ENCODE measurements around the gene LYSET. TPM values are rescaled to one million over a fixed set of nuclear protein-coding genes. Genes with fewer than 3 reads are reported as not detected.

Gene LYSET
- total RNA-seq, 1 experiment from 2014 or later: 25.6 TPM

DNA sequence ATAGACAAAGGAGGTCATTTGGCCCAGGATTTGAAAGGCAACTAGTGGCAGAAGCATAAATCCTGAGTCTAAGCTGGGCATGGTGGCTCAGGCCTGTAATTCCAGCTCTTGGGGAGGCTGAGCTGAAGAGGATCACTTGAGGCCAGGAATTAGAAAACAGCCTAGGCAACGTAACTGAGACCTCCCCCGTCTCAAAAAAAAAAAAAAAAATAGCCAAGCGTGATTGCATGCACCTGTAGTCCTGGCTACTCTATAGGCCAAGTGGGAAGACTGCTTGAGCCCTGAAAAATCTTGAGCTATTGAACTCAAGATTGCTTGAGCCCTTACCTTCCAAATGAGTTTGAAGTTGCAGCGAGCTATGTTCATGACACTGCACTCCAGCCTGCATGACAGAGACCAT lies 13.9 kb downstream of the LYSET start:
- DNase-seq (ENCODE audit: low spot score) (no peak), ATAC-seq (no peak)
- POLR2A ChIA-PET: interaction anchor here (0.8 kb wide), 1 partner anchor 15 kb away, joined by 4 read pairs; no protein-coding TSS in a partner anchor
- no peaks in the 10 kb centered on the region for H3K9me3 Mint-ChIP-seq
- H3K4me3 Mint-ChIP-seq: no peak overlapping the region
- H3K36me3 Mint-ChIP-seq: no peaks in the 10 kb centered on the region
- H3K27me3 Mint-ChIP-seq (ENCODE audit: low read depth): no peaks in the 10 kb centered on the region
- TF ChIP-seq, protein P1, sequence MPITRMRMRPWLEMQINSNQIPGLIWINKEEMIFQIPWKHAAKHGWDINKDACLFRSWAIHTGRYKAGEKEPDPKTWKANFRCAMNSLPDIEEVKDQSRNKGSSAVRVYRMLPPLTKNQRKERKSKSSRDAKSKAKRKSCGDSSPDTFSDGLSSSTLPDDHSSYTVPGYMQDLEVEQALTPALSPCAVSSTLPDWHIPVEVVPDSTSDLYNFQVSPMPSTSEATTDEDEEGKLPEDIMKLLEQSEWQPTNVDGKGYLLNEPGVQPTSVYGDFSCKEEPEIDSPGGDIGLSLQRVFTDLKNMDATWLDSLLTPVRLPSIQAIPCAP (CRISPR knock-in tag; IDR thresholded peaks at IDR 0.05): no peak
- TF ChIP-seq, protein P2, sequence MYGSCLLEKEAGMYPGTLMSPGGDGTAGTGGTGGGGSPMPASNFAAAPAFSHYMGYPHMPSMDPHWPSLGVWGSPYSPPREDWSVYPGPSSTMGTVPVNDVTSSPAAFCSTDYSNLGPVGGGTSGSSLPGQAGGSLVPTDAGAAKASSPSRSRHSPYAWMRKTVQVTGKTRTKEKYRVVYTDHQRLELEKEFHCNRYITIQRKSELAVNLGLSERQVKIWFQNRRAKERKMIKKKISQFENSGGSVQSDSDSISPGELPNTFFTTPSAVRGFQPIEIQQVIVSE (CRISPR knock-in tag; IDR thresholded peaks at IDR 0.05; ENCODE audit: borderline replicate concordance): no peak
- TF ChIP-seq, protein P3, sequence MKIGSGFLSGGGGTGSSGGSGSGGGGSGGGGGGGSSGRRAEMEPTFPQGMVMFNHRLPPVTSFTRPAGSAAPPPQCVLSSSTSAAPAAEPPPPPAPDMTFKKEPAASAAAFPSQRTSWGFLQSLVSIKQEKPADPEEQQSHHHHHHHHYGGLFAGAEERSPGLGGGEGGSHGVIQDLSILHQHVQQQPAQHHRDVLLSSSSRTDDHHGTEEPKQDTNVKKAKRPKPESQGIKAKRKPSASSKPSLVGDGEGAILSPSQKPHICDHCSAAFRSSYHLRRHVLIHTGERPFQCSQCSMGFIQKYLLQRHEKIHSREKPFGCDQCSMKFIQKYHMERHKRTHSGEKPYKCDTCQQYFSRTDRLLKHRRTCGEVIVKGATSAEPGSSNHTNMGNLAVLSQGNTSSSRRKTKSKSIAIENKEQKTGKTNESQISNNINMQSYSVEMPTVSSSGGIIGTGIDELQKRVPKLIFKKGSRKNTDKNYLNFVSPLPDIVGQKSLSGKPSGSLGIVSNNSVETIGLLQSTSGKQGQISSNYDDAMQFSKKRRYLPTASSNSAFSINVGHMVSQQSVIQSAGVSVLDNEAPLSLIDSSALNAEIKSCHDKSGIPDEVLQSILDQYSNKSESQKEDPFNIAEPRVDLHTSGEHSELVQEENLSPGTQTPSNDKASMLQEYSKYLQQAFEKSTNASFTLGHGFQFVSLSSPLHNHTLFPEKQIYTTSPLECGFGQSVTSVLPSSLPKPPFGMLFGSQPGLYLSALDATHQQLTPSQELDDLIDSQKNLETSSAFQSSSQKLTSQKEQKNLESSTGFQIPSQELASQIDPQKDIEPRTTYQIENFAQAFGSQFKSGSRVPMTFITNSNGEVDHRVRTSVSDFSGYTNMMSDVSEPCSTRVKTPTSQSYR (CRISPR knock-in tag; IDR thresholded peaks at IDR 0.05): no peak
- TF ChIP-seq KAT7 (CRISPR knock-in tag; IDR thresholded peaks at IDR 0.05; ENCODE audit: borderline replicate concordance) (no peak), GTF2I (CRISPR knock-in tag; conservative IDR thresholded peaks at IDR 0.05) (no peak), ZNF219 (CRISPR knock-in tag; IDR thresholded peaks at IDR 0.05; ENCODE audit: borderline replicate concordance) (no peak), GABPB1 (CRISPR knock-in tag; IDR thresholded peaks at IDR 0.05) (no peak), ESRRA (CRISPR knock-in tag; IDR thresholded peaks at IDR 0.05; ENCODE audit: borderline replicate concordance) (no peak), SMAD4 (CRISPR knock-in tag; IDR thresholded peaks at IDR 0.05) (no peak)
- TF ChIP-seq, protein P4, sequence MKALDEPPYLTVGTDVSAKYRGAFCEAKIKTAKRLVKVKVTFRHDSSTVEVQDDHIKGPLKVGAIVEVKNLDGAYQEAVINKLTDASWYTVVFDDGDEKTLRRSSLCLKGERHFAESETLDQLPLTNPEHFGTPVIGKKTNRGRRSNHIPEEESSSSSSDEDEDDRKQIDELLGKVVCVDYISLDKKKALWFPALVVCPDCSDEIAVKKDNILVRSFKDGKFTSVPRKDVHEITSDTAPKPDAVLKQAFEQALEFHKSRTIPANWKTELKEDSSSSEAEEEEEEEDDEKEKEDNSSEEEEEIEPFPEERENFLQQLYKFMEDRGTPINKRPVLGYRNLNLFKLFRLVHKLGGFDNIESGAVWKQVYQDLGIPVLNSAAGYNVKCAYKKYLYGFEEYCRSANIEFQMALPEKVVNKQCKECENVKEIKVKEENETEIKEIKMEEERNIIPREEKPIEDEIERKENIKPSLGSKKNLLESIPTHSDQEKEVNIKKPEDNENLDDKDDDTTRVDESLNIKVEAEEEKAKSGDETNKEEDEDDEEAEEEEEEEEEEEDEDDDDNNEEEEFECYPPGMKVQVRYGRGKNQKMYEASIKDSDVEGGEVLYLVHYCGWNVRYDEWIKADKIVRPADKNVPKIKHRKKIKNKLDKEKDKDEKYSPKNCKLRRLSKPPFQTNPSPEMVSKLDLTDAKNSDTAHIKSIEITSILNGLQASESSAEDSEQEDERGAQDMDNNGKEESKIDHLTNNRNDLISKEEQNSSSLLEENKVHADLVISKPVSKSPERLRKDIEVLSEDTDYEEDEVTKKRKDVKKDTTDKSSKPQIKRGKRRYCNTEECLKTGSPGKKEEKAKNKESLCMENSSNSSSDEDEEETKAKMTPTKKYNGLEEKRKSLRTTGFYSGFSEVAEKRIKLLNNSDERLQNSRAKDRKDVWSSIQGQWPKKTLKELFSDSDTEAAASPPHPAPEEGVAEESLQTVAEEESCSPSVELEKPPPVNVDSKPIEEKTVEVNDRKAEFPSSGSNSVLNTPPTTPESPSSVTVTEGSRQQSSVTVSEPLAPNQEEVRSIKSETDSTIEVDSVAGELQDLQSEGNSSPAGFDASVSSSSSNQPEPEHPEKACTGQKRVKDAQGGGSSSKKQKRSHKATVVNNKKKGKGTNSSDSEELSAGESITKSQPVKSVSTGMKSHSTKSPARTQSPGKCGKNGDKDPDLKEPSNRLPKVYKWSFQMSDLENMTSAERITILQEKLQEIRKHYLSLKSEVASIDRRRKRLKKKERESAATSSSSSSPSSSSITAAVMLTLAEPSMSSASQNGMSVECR (CRISPR knock-in tag; IDR thresholded peaks at IDR 0.05; ENCODE audit: borderline replicate concordance): no peak
- TF ChIP-seq, protein P5, sequence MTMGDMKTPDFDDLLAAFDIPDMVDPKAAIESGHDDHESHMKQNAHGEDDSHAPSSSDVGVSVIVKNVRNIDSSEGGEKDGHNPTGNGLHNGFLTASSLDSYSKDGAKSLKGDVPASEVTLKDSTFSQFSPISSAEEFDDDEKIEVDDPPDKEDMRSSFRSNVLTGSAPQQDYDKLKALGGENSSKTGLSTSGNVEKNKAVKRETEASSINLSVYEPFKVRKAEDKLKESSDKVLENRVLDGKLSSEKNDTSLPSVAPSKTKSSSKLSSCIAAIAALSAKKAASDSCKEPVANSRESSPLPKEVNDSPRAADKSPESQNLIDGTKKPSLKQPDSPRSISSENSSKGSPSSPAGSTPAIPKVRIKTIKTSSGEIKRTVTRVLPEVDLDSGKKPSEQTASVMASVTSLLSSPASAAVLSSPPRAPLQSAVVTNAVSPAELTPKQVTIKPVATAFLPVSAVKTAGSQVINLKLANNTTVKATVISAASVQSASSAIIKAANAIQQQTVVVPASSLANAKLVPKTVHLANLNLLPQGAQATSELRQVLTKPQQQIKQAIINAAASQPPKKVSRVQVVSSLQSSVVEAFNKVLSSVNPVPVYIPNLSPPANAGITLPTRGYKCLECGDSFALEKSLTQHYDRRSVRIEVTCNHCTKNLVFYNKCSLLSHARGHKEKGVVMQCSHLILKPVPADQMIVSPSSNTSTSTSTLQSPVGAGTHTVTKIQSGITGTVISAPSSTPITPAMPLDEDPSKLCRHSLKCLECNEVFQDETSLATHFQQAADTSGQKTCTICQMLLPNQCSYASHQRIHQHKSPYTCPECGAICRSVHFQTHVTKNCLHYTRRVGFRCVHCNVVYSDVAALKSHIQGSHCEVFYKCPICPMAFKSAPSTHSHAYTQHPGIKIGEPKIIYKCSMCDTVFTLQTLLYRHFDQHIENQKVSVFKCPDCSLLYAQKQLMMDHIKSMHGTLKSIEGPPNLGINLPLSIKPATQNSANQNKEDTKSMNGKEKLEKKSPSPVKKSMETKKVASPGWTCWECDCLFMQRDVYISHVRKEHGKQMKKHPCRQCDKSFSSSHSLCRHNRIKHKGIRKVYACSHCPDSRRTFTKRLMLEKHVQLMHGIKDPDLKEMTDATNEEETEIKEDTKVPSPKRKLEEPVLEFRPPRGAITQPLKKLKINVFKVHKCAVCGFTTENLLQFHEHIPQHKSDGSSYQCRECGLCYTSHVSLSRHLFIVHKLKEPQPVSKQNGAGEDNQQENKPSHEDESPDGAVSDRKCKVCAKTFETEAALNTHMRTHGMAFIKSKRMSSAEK (CRISPR knock-in tag; IDR thresholded peaks at IDR 0.05; ENCODE audit: borderline replicate concordance): no peak
- TF ChIP-seq, protein P6, sequence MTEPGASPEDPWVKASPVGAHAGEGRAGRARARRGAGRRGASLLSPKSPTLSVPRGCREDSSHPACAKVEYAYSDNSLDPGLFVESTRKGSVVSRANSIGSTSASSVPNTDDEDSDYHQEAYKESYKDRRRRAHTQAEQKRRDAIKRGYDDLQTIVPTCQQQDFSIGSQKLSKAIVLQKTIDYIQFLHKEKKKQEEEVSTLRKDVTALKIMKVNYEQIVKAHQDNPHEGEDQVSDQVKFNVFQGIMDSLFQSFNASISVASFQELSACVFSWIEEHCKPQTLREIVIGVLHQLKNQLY (CRISPR knock-in tag; IDR thresholded peaks at IDR 0.05): no peak
- CTCF ChIA-PET: interaction anchor here (0.7 to 2.8 kb wide), 2 partner anchors 8 to 153 kb away, joined by 3 to 14 read pairs; partner anchors contain the start of genes GON7 and UBR7
- H3K4me1 Mint-ChIP-seq: no peaks in the 10 kb centered on the region
- H3K27ac Mint-ChIP-seq: no peak overlapping the region

Data from WTC11 (cell line).